Fibroblast of mammary gland (primary cell): ENCODE measurements around the gene FGB.

Source experiments
- DNase-seq: peaks from one replicate; pipeline ENCODE4 v3.0.0-alpha.2; 2010; ENCODE audit warnings: low read depth
- H3K4me3 ChIP-seq: 2 replicates; pipeline ENCODE4 v1.5.1; 2011; ENCODE audit warnings: low read depth, mild to moderate bottlenecking, low read length, moderate library complexity; ENCODE audit not compliant: control insufficient read depth
- TF ChIP-seq, protein P1 (sequence below): conservative IDR thresholded peaks from 2 replicates; pipeline ENCODE4 v1.5.1; 2011; ENCODE audit warnings: low read depth, low read length, inconsistent platforms; ENCODE audit not compliant: control insufficient read depth, insufficient read depth

The FGB gene

DNA sequence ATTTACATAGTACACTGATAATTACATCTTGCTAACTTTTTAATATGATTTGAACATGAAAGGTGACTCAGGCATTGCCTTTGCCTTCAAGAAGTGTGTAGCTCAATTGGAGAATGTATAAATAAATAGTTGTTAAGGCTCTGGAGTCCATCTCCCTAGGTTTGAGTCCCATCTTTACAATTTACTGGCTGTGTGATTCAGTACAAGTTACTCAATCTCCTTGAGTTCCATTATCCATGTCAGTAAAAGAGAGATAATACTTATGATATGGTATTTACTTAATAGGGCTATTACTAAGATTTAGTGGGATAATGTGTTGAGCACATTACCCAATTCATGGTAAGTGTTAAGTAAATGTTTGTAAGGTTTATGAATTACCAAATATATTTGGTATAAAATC is 51.5 kb downstream of the FGB start:
- DNase-seq: no peak
- TF ChIP-seq, protein P1, sequence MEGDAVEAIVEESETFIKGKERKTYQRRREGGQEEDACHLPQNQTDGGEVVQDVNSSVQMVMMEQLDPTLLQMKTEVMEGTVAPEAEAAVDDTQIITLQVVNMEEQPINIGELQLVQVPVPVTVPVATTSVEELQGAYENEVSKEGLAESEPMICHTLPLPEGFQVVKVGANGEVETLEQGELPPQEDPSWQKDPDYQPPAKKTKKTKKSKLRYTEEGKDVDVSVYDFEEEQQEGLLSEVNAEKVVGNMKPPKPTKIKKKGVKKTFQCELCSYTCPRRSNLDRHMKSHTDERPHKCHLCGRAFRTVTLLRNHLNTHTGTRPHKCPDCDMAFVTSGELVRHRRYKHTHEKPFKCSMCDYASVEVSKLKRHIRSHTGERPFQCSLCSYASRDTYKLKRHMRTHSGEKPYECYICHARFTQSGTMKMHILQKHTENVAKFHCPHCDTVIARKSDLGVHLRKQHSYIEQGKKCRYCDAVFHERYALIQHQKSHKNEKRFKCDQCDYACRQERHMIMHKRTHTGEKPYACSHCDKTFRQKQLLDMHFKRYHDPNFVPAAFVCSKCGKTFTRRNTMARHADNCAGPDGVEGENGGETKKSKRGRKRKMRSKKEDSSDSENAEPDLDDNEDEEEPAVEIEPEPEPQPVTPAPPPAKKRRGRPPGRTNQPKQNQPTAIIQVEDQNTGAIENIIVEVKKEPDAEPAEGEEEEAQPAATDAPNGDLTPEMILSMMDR: no peak
- no peak overlapping the region for H3K4me3 ChIP-seq

DNA sequence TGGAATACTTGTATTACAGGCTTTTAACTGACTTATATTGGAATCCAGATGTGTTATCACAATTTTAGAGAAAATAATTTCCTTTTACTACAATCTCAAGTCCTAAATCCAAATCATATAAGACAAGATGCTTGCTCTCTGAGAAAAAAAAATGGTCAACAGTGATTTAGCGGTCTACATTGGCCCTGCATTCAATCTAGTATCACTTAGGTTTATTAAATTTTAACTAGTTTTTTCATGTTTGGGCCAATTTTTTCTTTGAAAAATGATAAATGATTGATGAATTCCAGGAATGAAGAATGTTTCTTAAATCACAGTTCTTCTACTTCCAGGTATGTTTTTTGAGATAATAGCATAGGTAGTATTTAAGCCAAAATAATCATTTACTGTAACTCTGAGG is 52.4 kb downstream of the FGB start:
- TF ChIP-seq, protein P1: no peak
- no peak for DNase-seq
- no peak overlapping the region for H3K4me3 ChIP-seq

DNA sequence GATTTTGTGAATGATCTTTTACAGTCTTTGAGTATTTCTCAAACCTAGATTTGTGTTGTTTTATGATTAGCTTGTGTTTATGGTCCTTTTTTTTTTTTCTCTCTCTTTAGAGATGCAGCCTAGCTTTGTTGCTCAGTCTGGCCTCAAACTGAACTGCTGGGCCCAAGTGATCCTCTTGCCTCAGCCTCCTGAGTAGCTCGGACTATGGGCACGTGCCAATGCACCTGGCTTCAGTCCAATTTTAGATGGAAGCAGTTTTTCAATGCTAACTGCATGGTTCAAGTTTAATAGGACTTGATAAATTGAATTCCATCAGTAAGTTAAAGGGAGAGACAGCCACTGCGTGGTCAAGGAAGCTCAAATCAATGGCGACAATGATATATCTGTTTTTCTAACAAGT is 53.5 kb downstream of the FGB start:
- TF ChIP-seq, protein P1: no peak
- no peak for DNase-seq
- H3K4me3 ChIP-seq: no peak overlapping the region

DNA sequence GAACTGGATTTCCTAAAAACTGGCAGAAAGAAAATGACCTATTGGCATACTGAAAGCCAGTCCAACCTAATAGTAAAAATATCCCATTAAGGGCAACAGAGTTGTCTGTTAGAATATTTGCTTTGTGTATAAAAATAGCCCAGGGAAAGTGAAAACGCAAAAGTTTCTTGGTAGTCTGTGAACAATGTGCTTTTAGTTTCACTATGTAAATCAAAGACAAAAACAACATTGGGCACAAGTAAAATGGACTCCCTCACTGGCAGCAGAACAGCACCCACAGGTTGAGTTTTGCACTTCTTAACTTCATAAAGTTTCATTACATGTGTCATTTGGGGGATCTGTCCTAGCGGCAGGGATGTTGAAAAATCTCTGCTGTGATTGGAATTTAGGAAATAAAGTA is 53.9 kb downstream of the FGB start:
- H3K4me3 ChIP-seq: no peak overlapping the region
- TF ChIP-seq, protein P1: no peak
- DNase-seq: no peak

DNA sequence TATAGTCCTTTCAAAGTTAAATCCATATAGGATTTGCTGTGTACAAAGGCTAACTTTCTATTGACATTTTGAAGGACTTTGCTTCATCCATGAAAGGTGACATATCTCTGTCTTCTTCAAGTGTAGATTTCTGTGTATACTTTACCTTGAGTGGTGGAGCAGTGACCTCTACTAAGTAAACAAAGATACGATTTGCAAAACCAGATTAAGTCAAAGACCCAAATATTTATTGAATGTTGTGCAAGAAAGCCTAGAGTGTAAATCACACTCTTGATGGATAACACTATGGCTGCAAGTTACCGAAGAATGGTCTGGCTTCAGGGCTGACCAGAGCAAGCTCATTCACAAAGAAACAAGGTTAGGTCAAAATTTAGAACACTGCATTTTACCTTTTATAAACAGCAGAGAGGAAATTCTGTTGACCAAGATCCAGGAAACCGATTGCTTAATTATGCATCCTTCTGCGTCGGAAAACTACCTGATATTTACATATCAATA is 55.1 kb downstream of the FGB start:
- no peak overlapping the region for H3K4me3 ChIP-seq
- DNase-seq: no peak
- TF ChIP-seq, protein P1: no peak

DNA sequence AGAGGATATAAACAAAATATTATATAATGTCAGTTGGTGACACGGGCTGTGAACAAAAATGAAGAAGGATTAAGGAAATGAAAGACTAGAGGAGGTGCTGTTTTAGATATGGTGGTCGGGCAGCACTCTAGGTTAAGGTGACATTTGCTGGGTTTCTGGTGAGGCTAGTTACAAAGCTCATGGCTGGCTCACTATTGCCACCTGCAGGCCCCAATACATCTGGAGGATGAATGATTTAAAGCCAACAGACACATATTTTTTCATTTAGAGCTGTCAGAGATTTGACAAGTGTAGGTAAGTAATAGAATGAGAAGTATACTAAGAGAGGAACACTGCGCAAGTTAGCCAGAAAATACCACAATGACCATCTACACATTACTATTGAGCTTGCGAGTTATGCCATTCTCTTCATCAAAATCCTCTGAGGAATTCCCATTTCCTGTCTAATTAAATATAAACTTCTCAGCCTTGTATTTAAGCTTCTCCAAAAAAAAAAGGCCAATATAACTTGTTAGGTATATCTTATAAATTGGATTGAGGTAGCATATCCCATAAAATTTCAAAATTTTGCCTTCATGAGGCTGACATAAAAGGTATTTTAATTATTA is 56.0 kb downstream of the FGB start:
- TF ChIP-seq, protein P1: peak; percentile 74
- H3K4me3 ChIP-seq: no peak overlapping the region
- DNase-seq: peak; percentile 48

DNA sequence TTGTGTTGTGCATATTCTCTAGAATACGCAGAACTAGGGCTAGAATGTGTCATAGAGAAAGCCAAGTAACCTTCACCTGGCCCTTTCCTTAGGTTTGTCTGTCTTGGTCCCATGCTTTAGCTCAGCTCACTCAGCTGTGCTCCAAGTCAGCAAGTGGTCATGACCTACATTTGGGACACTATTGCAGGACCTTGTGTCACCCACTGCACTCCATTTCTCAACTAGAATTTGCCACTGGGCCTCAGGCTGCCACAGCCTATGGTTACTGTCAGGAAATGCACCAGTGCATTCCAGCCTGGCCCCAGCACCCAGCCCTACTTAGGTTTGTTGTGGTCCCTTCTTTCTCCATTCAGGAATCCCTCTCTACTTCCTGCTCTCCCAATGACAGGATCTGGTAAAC is 57.3 kb downstream of the FGB start:
- no peak overlapping the region for H3K4me3 ChIP-seq
- DNase-seq: no peak
- TF ChIP-seq, protein P1: no peak
